AG04450 (cell line): ENCODE results near the gene KCNK18. TPM values are rescaled to one million over a fixed set of nuclear protein-coding genes. Genes with fewer than 3 reads are reported as not detected.

Experiments
- CTCF ChIA-PET: fragments of 300-600, 350-600 bp; formaldehyde crosslinking; extraction: SDS; loops from one replicate; lab custom pipeline; 2022; ENCODE audit warnings: antibody characterized with exemption, inconsistent platforms; lab: Charles Lee
- POLR2A ChIA-PET: fragments of 350-600 bp; formaldehyde crosslinking; extraction: SDS; loops from one replicate; lab custom pipeline; 2021; ENCODE audit warnings: antibody characterized with exemption, inconsistent platforms; lab: Yijun Ruan, JAX
- DNase-seq: peaks from one replicate; pipeline ENCODE4 v3.0.0-alpha.2; 2011; ENCODE audit warnings: low read depth, low spot score
- H3K27ac ChIP-seq: one replicate; pipeline ENCODE4 v1.5.1; 2012; ENCODE audit warnings: low read depth, low read length, control low read depth
- H3K27me3 ChIP-seq: one replicate; pipeline ENCODE4 v1.6.0; 2012; ENCODE audit warnings: low read length; ENCODE audit not compliant: control insufficient read depth, insufficient read depth
- H3K4me3 ChIP-seq: 2 replicates; pipeline ENCODE4 v1.5.1; 2011; ENCODE audit warnings: mild to moderate bottlenecking, low read depth, low read length, control low read depth
- H3K9me3 ChIP-seq: 2 replicates; pipeline ENCODE4 v1.5.1; 2012; ENCODE audit warnings: low read length; ENCODE audit not compliant: control insufficient read depth, insufficient read depth
- CTCF ChIP-seq: IDR thresholded peaks from 2 replicates; pipeline ENCODE4 v1.5.1; 2011; ENCODE audit warnings: low read depth, low read length, control low read depth, inconsistent platforms
- polyA plus RNA-seq: library from polyadenylated mRNA; depleted of rRNA; stranded (reverse); fragments of >200 nt; gene quantifications from 2 replicates; pipeline ENCODE4 v1.2.3, GENCODE V29; 2011

KCNK18 gene
- polyA plus RNA-seq, 1 experiment = not detected

GRCh38 chr10:117159390-117159789 lies 37.9 kb upstream of the KCNK18 start:
- CTCF ChIA-PET = interaction anchor here (0.9 kb wide), 1 partner anchor 8 kb away, joined by 3 read pairs; no protein-coding TSS in a partner anchor
- POLR2A ChIA-PET = no interaction called here
- no peak for DNase-seq
- Histone ChIP-seq H3K9me3 (peaks cover 8% of the 10 kb centered on the region; the same call in 1 of the 2 replicates), H3K27ac (no peak overlapping the region), H3K27me3 (peaks cover 52% of the 10 kb centered on the region), H3K4me3 (no peak overlapping the region)
- no peak for TF ChIP-seq CTCF

GRCh38 chr10:117160567-117160966 lies 36.7 kb upstream of the KCNK18 start:
- no peak for TF ChIP-seq CTCF
- DNase-seq = no peak
- H3K27me3 ChIP-seq = peaks cover 62% of the 10 kb centered on the region
- H3K9me3 ChIP-seq = peaks cover 11% of the 10 kb centered on the region; the same call in 1 of the 2 replicates
- CTCF ChIA-PET = no interaction called here
- POLR2A ChIA-PET = no interaction called here
- H3K27ac ChIP-seq = no peak overlapping the region
- H3K4me3 ChIP-seq = no peak overlapping the region

GRCh38 chr10:117161386-117162033 lies 35.8 kb upstream of the KCNK18 start:
- no peak overlapping the region for H3K4me3 ChIP-seq
- no peak for DNase-seq
- H3K27me3 ChIP-seq = peaks cover 70% of the 10 kb centered on the region
- peaks cover 17% of the 10 kb centered on the region; the same call in 1 of the 2 replicates for H3K9me3 ChIP-seq
- POLR2A ChIA-PET = no interaction called here
- no peak overlapping the region for H3K27ac ChIP-seq
- TF ChIP-seq CTCF = no peak
- CTCF ChIA-PET = no interaction called here

GRCh38 chr10:117162093-117163060 lies 34.9 kb upstream of the KCNK18 start:
- Histone ChIP-seq H3K4me3 (no peak overlapping the region), H3K27ac (no peak overlapping the region), H3K27me3 (peaks cover 79% of the 10 kb centered on the region), H3K9me3 (peaks cover 22% of the 10 kb centered on the region; the same call in 1 of the 2 replicates)
- no peak for DNase-seq
- TF ChIP-seq CTCF = no peak
- ChIA-PET CTCF (no interaction called here), POLR2A (interaction anchor here (0.7 kb wide), 1 partner anchor 13 kb away, joined by 4 read pairs; no protein-coding TSS in a partner anchor)
